PC-9 (cell line): Measurements from ENCODE around the gene GDF10. TPM values are rescaled to one million over a fixed set of nuclear protein-coding genes. Genes with fewer than 3 reads are reported as not detected.

Source experiments
- BruUV-seq: library from RNA; stranded (reverse); fragments of 400-500 nt; replicated peaks from 2 replicates; lab custom pipeline; 2021; lab: Mats Ljungman, UMichigan
- CTCF ChIA-PET: fragments of 300-600 bp; sonication (Branson Sonifier 250); formaldehyde crosslinking; loops from one replicate; lab custom pipeline; 2022; ENCODE audit warnings: antibody characterized with exemption; lab: Charles Lee
- POLR2A ChIA-PET: fragments of 300-600 bp; sonication (Branson Sonifier 250); formaldehyde crosslinking; loops from one replicate; lab custom pipeline; 2022; ENCODE audit warnings: antibody characterized with exemption; ENCODE audit not compliant: unreplicated experiment; lab: Charles Lee
- DNase-seq, 2 experiments: peaks; one replicate each; pipeline versions ENCODE4 v3.0.0 to v3.0.0-alpha.2; 2015 to 2022; ENCODE audit warnings: mixed read lengths in 1 of 2
- H2AFZ ChIP-seq: fragments of 200-600 bp; sonication (generic); 2 replicates; pipeline ENCODE4 v1.8.1; 2017; ENCODE audit warnings: antibody characterized with exemption
- H3F3A ChIP-seq: fragments of 200-600 bp; sonication (generic); 2 replicates; pipeline ENCODE4 v1.8.1; 2017; ENCODE audit warnings: antibody characterized with exemption, mild to moderate bottlenecking, low read depth; ENCODE audit not compliant: insufficient read depth
- H3K27ac ChIP-seq: fragments of 200-600 bp; sonication (generic); 2 replicates; pipeline ENCODE4 v1.6.1; 2016; ENCODE audit warnings: mixed run types
- H3K27me3 ChIP-seq: fragments of 200-600 bp; sonication (generic); 2 replicates; pipeline ENCODE4 v1.6.1; 2016; ENCODE audit warnings: low read depth, mixed run types; ENCODE audit not compliant: insufficient read depth
- H3K36me3 ChIP-seq: fragments of 200-600 bp; sonication (generic); 2 replicates; pipeline ENCODE4 v1.6.1; 2016; ENCODE audit warnings: low read depth, mixed run types
- H3K4me1 ChIP-seq: fragments of 200-600 bp; sonication (generic); replicated peaks from 2 replicates; pipeline ENCODE4 v1.6.1; 2016; ENCODE audit warnings: mixed run types; ENCODE audit not compliant: insufficient read depth
- H3K4me2 ChIP-seq: fragments of 200-600 bp; sonication (generic); 2 replicates; pipeline ENCODE4 v1.6.1; 2017; ENCODE audit warnings: mixed run types
- H3K4me3 ChIP-seq: fragments of 200-600 bp; sonication (generic); 2 replicates; pipeline ENCODE4 v1.6.1; 2016; ENCODE audit warnings: mixed run types
- H3K79me2 ChIP-seq: fragments of 200-600 bp; sonication (generic); 2 replicates; pipeline ENCODE4 v1.6.1; 2017; ENCODE audit warnings: low read depth, mixed run types
- H3K9me2 ChIP-seq: fragments of 200-600 bp; sonication (generic); 2 replicates; pipeline ENCODE4 v1.8.1; 2017; ENCODE audit warnings: mild to moderate bottlenecking; ENCODE audit not compliant: insufficient read depth
- H3K9me3 ChIP-seq: fragments of 200-600 bp; sonication (generic); 2 replicates; pipeline ENCODE4 v1.8.1; 2016; ENCODE audit warnings: low read depth; ENCODE audit not compliant: insufficient read depth
- H4K20me1 ChIP-seq: fragments of 200-600 bp; sonication (generic); 2 replicates; pipeline ENCODE4 v1.8.1; 2017; ENCODE audit not compliant: insufficient read depth
- CTCF ChIP-seq: fragments of 200-600 bp; sonication (generic); conservative IDR thresholded peaks from 2 replicates; pipeline ENCODE4 v1.6.1; 2017; ENCODE audit warnings: mixed run types, antibody characterized with exemption, mild to moderate bottlenecking, moderate library complexity
- EZH2 ChIP-seq: fragments of 200-600 bp; sonication (generic); IDR thresholded peaks from 2 replicates; pipeline ENCODE4 v1.8.0; 2017; ENCODE audit warnings: antibody characterized with exemption, low read depth
- intact Hi-C: fragments of 100-400 bp; cut with micrococcal nuclease; formaldehyde crosslinking; loops from one replicate; pipeline ENCODE4 v1.10.0; 2022; ENCODE audit not compliant: unreplicated experiment
- total RNA-seq: library from RNA; stranded (reverse); gene quantifications from 2 replicates; pipeline ENCODE4 v1.2.3, GENCODE V29; 2021

GDF10 gene
- total RNA-seq, 1 experiment from 2014 or later: not detected

- CTCF ChIA-PET: no interaction called here
- no peaks in the 10 kb centered on the region for H3K9me2 ChIP-seq
- H3K79me2 ChIP-seq: no peaks in the 10 kb centered on the region
- intact Hi-C loops: no loop called here
- H3K27me3 ChIP-seq: no peaks in the 10 kb centered on the region
- no peaks in the 10 kb centered on the region for H4K20me1 ChIP-seq
- no peak overlapping the region for H3K4me3 ChIP-seq
- no peak overlapping the region for H2AFZ ChIP-seq
- H3K27ac ChIP-seq: no peak overlapping the region
- H3K4me1 ChIP-seq: peaks cover 8% of the 10 kb centered on the region
- no peaks in the 10 kb centered on the region for H3F3A ChIP-seq
- TF ChIP-seq EZH2 (no peak), CTCF (no peak)
- BruUV-seq: no TSS peak
- H3K36me3 ChIP-seq: no peaks in the 10 kb centered on the region
- POLR2A ChIA-PET: no interaction called here
- DNase-seq: no peak
- no peaks in the 10 kb centered on the region for H3K9me3 ChIP-seq
- H3K4me2 ChIP-seq: no peak overlapping the region
Observed at GRCh38 chr10:47315421-47315820, 15.4 kb downstream of the GDF10 start.

GRCh38 chr10:47316131-47316530 lies 16.1 kb downstream of the GDF10 start:
- intact Hi-C loops: no loop called here
- DNase-seq: no peak
- POLR2A ChIA-PET: no interaction called here

GRCh38 chr10:47317251-47317650 lies 17.3 kb downstream of the GDF10 start:
- Histone ChIP-seq H3K27ac (no peak overlapping the region), H3K4me3 (no peak overlapping the region), H3K4me2 (no peak overlapping the region), H3K9me3 (no peaks in the 10 kb centered on the region), H3F3A (no peaks in the 10 kb centered on the region), H4K20me1 (no peaks in the 10 kb centered on the region), H3K9me2 (no peaks in the 10 kb centered on the region), H3K27me3 (no peaks in the 10 kb centered on the region), H2AFZ (no peak overlapping the region), H3K36me3 (no peaks in the 10 kb centered on the region), H3K4me1 (no peaks in the 10 kb centered on the region), H3K79me2 (no peaks in the 10 kb centered on the region)
- intact Hi-C loops: no loop called here
- ChIA-PET POLR2A (no interaction called here), CTCF (no interaction called here)
- BruUV-seq: no TSS peak
- TF ChIP-seq CTCF (no peak), EZH2 (no peak)
- DNase-seq: no peak

More at GRCh38 chr10:47316131-47316530, 16.1 kb downstream of the GDF10 start:
- H3K27ac ChIP-seq: no peak overlapping the region
- peaks cover 8% of the 10 kb centered on the region for H3K4me1 ChIP-seq
- CTCF ChIA-PET: no interaction called here
- no peak overlapping the region for H2AFZ ChIP-seq
- H3K9me2 ChIP-seq: no peaks in the 10 kb centered on the region
- H4K20me1 ChIP-seq: no peaks in the 10 kb centered on the region
- H3K4me3 ChIP-seq: no peak overlapping the region
- no peak overlapping the region for H3K4me2 ChIP-seq
- H3K79me2 ChIP-seq: no peaks in the 10 kb centered on the region
- no TSS peak for BruUV-seq
- TF ChIP-seq CTCF (no peak), EZH2 (no peak)
- H3K36me3 ChIP-seq: no peaks in the 10 kb centered on the region
- H3F3A ChIP-seq: no peaks in the 10 kb centered on the region
- H3K9me3 ChIP-seq: no peaks in the 10 kb centered on the region
- H3K27me3 ChIP-seq: no peaks in the 10 kb centered on the region
